BE2C (cell line): Measurements from ENCODE around the gene PHF12.
"Not testable (repeated sequence)": the region's sequence is repeated elsewhere in the genome, so short reads cannot be mapped to it uniquely, and the experiment has no call there.

Source experiments
- DNase-seq: peaks from one replicate; pipeline ENCODE4 v3.0.0-alpha.2; 2020
- H3K27me3 ChIP-seq: fragments of 250-450 bp; sonication (Bioruptor Pico); 2 replicates; pipeline ENCODE4 v1.5.1; 2020; ENCODE audit warnings: mild to moderate bottlenecking
- H3K36me3 ChIP-seq: fragments of 250-450 bp; sonication (Bioruptor Pico); 2 replicates; pipeline ENCODE4 v1.5.1; 2020; ENCODE audit warnings: mild to moderate bottlenecking
- H3K4me1 ChIP-seq: fragments of 250-450 bp; sonication (Bioruptor Pico); 2 replicates; pipeline ENCODE4 v1.5.1; 2020
- H3K4me3 ChIP-seq: 2 replicates; pipeline ENCODE4 v1.5.1; 2011; ENCODE audit warnings: low read depth, low read length
- H3K9me3 ChIP-seq: fragments of 250-450 bp; sonication (Bioruptor Pico); 2 replicates; pipeline ENCODE4 v1.5.1; 2020
- CTCF ChIP-seq: IDR thresholded peaks from 2 replicates; pipeline ENCODE4 v1.5.1; 2012; ENCODE audit warnings: mild to moderate bottlenecking, low read depth, low read length

PHF12 gene

GRCh38 chr17:28938552-28938951 is 12.8 kb downstream of the PHF12 start:
- no peak for DNase-seq
- H3K36me3 ChIP-seq: peaks cover 7% of the 10 kb centered on the region
- no peak for TF ChIP-seq CTCF
- H3K27me3 ChIP-seq: no peaks in the 10 kb centered on the region
- no peaks in the 10 kb centered on the region for H3K4me1 ChIP-seq
- no peaks in the 10 kb centered on the region for H3K9me3 ChIP-seq
- H3K4me3 ChIP-seq: no peak overlapping the region

- no peaks in the 10 kb centered on the region for H3K4me1 ChIP-seq
- no peak overlapping the region for H3K4me3 ChIP-seq
- no peaks in the 10 kb centered on the region for H3K9me3 ChIP-seq
- no peak for DNase-seq
- no peak for TF ChIP-seq CTCF
- H3K36me3 ChIP-seq: no peaks in the 10 kb centered on the region
- H3K27me3 ChIP-seq: no peaks in the 10 kb centered on the region
Measured at GRCh38 chr17:28937044-28937729, 14.1 kb downstream of the PHF12 start.

GRCh38 chr17:28935744-28936460 is 15.4 kb downstream of the PHF12 start:
- Histone ChIP-seq H3K9me3 (no peaks in the 10 kb centered on the region), H3K4me3 (no peak overlapping the region), H3K4me1 (no peaks in the 10 kb centered on the region), H3K27me3 (no peaks in the 10 kb centered on the region), H3K36me3 (no peaks in the 10 kb centered on the region)
- TF ChIP-seq CTCF: no peak
- no peak for DNase-seq

- not testable (repeated sequence) for H3K9me3 ChIP-seq, H3K27me3 ChIP-seq, DNase-seq, H3K36me3 ChIP-seq, H3K4me1 ChIP-seq, H3K4me3 ChIP-seq
Measured at GRCh38 chr17:28934508-28934907, 16.8 kb downstream of the PHF12 start.

- DNase-seq: peak; percentile 24
- TF ChIP-seq CTCF: no peak
- H3K4me1 ChIP-seq: peaks cover 5% of the 10 kb centered on the region; the same call in 1 of the 2 replicates
- no peak overlapping the region for H3K4me3 ChIP-seq
- no peaks in the 10 kb centered on the region for H3K27me3 ChIP-seq
- H3K36me3 ChIP-seq: no peaks in the 10 kb centered on the region
- H3K9me3 ChIP-seq: no peaks in the 10 kb centered on the region
Measured at GRCh38 chr17:28929787-28930186, 21.5 kb downstream of the PHF12 start.

GRCh38 chr17:28928061-28928460 is 23.3 kb downstream of the PHF12 start:
- Histone ChIP-seq H3K4me1 (peaks cover 5% of the 10 kb centered on the region; the same call in 1 of the 2 replicates), H3K4me3 (no peak overlapping the region), H3K36me3 (no peaks in the 10 kb centered on the region), H3K27me3 (no peaks in the 10 kb centered on the region), H3K9me3 (no peaks in the 10 kb centered on the region)
- DNase-seq: no peak
- TF ChIP-seq CTCF: no peak
